ENCODE results near the gene MAS1L. TPM values are rescaled to one million over a fixed set of nuclear protein-coding genes. Genes with fewer than 3 reads are reported as not detected.

The MAS1L gene
- total RNA-seq, 1 donor from 2014 or later = not detected

GRCh38 chr6:29504961-29505360 is 17.2 kb upstream of the MAS1L start:
- peaks cover 5% of the 10 kb centered on the region for H3K9me3 Mint-ChIP-seq
- TF ChIP-seq EZH2phosphoT487 (IDR thresholded peaks at IDR 0.05) (no peak), EZH2 (IDR thresholded peaks at IDR 0.05) (no peak), CTCF (IDR thresholded peaks at IDR 0.05) (no peak)
- peaks cover 2% of the 10 kb centered on the region for H3K36me3 Mint-ChIP-seq
- no peaks in the 10 kb centered on the region for H3F3A ChIP-seq (ENCODE audit: low read depth)
- H2AFZ ChIP-seq (replicated peaks) = no peak overlapping the region
- no peaks in the 10 kb centered on the region for H4K20me1 ChIP-seq (ENCODE audit: low read depth)
- H3K27ac Mint-ChIP-seq = no peak overlapping the region
- H3K4me1 ChIP-seq = peaks cover 3% of the 10 kb centered on the region
- H3K9me3 ChIP-seq (ENCODE audit: low read depth) = no peaks in the 10 kb centered on the region
- peaks cover 15% of the 10 kb centered on the region for H3K4me1 Mint-ChIP-seq
- H3K4me3 Mint-ChIP-seq = no peak overlapping the region
- H3K36me3 ChIP-seq = no peaks in the 10 kb centered on the region
- H3K27me3 ChIP-seq = no peaks in the 10 kb centered on the region
- H3K9ac ChIP-seq = no peak overlapping the region
- no peak overlapping the region for H3K27ac ChIP-seq
- peaks cover 5% of the 10 kb centered on the region for H3K27me3 Mint-ChIP-seq (ENCODE audit: insufficient read depth, low read depth)
- H3K79me2 ChIP-seq (ENCODE audit: low read depth) = no peaks in the 10 kb centered on the region
- H3K4me3 ChIP-seq = no peak overlapping the region
- H3K4me2 ChIP-seq = no peak overlapping the region
- DNase-seq (ENCODE audit: low spot score) = no peak

- no peaks in the 10 kb centered on the region for H3F3A ChIP-seq (ENCODE audit: low read depth)
- H3K4me1 ChIP-seq = no peaks in the 10 kb centered on the region
- no peaks in the 10 kb centered on the region for H3K9me3 ChIP-seq (ENCODE audit: low read depth)
- H3K27me3 Mint-ChIP-seq (ENCODE audit: insufficient read depth, low read depth) = peaks cover 6% of the 10 kb centered on the region
- H3K4me3 Mint-ChIP-seq = no peak overlapping the region
- H3K4me3 ChIP-seq = no peak overlapping the region
- H3K36me3 Mint-ChIP-seq = peaks cover 2% of the 10 kb centered on the region
- no peak overlapping the region for H3K27ac Mint-ChIP-seq
- TF ChIP-seq EZH2phosphoT487 (IDR thresholded peaks at IDR 0.05) (no peak), CTCF (IDR thresholded peaks at IDR 0.05) (no peak), EZH2 (IDR thresholded peaks at IDR 0.05) (no peak)
- H3K9me3 Mint-ChIP-seq = peaks cover 3% of the 10 kb centered on the region
- no peak overlapping the region for H2AFZ ChIP-seq (replicated peaks)
- no peaks in the 10 kb centered on the region for H4K20me1 ChIP-seq (ENCODE audit: low read depth)
- H3K36me3 ChIP-seq = no peaks in the 10 kb centered on the region
- no peak for DNase-seq (ENCODE audit: low spot score)
- no peak overlapping the region for H3K4me2 ChIP-seq
- H3K79me2 ChIP-seq (ENCODE audit: low read depth) = no peaks in the 10 kb centered on the region
- no peak overlapping the region for H3K27ac ChIP-seq
- H3K27me3 ChIP-seq = no peaks in the 10 kb centered on the region
- no peak overlapping the region for H3K9ac ChIP-seq
- peaks cover 4% of the 10 kb centered on the region for H3K4me1 Mint-ChIP-seq
Measured at GRCh38 chr6:29502597-29502996, 14.8 kb upstream of the MAS1L start.

GRCh38 chr6:29502181-29502580 is 14.4 kb upstream of the MAS1L start:
- Mint-ChIP-seq H3K4me3 (no peak overlapping the region), H3K27me3 (ENCODE audit: insufficient read depth, low read depth) (peaks cover 6% of the 10 kb centered on the region), H3K9me3 (peaks cover 3% of the 10 kb centered on the region), H3K36me3 (peaks cover 2% of the 10 kb centered on the region), H3K27ac (no peak overlapping the region), H3K4me1 (peaks cover 4% of the 10 kb centered on the region)
- H3K9me3 ChIP-seq (ENCODE audit: low read depth) = no peaks in the 10 kb centered on the region
- no peak overlapping the region for H3K4me3 ChIP-seq
- H3K4me1 ChIP-seq = no peaks in the 10 kb centered on the region
- H3K27me3 ChIP-seq = no peaks in the 10 kb centered on the region
- TF ChIP-seq EZH2phosphoT487 (IDR thresholded peaks at IDR 0.05) = no peak
- no peak for TF ChIP-seq EZH2 (IDR thresholded peaks at IDR 0.05)
- no peak for TF ChIP-seq CTCF (IDR thresholded peaks at IDR 0.05)
- H3K4me2 ChIP-seq = no peak overlapping the region
- H3K9ac ChIP-seq = no peak overlapping the region
- H3F3A ChIP-seq (ENCODE audit: low read depth) = no peaks in the 10 kb centered on the region
- H4K20me1 ChIP-seq (ENCODE audit: low read depth) = no peaks in the 10 kb centered on the region
- no peak for DNase-seq (ENCODE audit: low spot score)
- H3K27ac ChIP-seq = no peak overlapping the region
- no peaks in the 10 kb centered on the region for H3K36me3 ChIP-seq
- no peak overlapping the region for H2AFZ ChIP-seq (replicated peaks)
- no peaks in the 10 kb centered on the region for H3K79me2 ChIP-seq (ENCODE audit: low read depth)

Data from neural progenitor cell (in vitro differentiated cells).